ENCODE data around the gene NEMF. TPM values are rescaled to one million over a fixed set of nuclear protein-coding genes. Genes with fewer than 3 reads are reported as not detected.

Gene NEMF
- total RNA-seq, 5 donors from 2014 or later (not counting 1 experiment from before 2014, with no cell fraction given): 73.0 to 106 (median 88.8) TPM

GRCh38 chr14:49881350-49882001, 28.9 kb upstream of the NEMF start:
- CTCF ChIA-PET: interaction anchor here (0.6 to 2.7 kb wide), 8 partner anchors 11 to 363 kb away, joined by 3 to 8 read pairs (median 4); no protein-coding TSS in a partner anchor
- Histone ChIP-seq H3K27ac (ENCODE audit: low read length) (no peak overlapping the region), H3K9me3 (no peaks in the 10 kb centered on the region), H3K36me3 (ENCODE audit: control insufficient read depth in 2 of 2, extremely low read depth in 1 of 2, insufficient read depth in 1 of 2, low read length in 1 of 2) (no peaks in the 10 kb centered on the region), H3K4me3 (ENCODE audit: control insufficient read depth in 1 of 2, extremely low read depth in 1 of 2, low read length in 1 of 2) (no peak overlapping the region), H3K4me1 (ENCODE audit: control insufficient read depth in 1 of 2, extremely low read depth in 1 of 2, insufficient read depth in 2 of 2, low read length in 2 of 2) (peaks cover 0 to 16% of the 10 kb centered on the region in 2 experiments), H3K27me3 (replicated peaks in 1 of 2; ENCODE audit: control insufficient read depth in 2 of 2, extremely low read depth in 1 of 2, insufficient read depth in 2 of 2, low read length in 1 of 2) (no peaks in the 10 kb centered on the region)
- POLR2A ChIA-PET: interaction anchor here in 1 of 2 donors (0.6 kb wide), 5 partner anchors 66 to 924 kb away, joined by 3 to 8 read pairs (median 7); no protein-coding TSS in a partner anchor
- no peak for DNase-seq
- Mint-ChIP-seq H3K27me3 (no peaks in the 10 kb centered on the region), H3K9me3 (no peaks in the 10 kb centered on the region), H3K4me1 (peaks cover 15 to 20% (median 16%) of the 10 kb centered on the region in 3 donors), H3K4me3 (no peak overlapping the region), H3K27ac (peak overlapping the region in 1 of 2 donors; percentile 11), H3K36me3 (no peaks in the 10 kb centered on the region)
- WGBS (ENCODE audit: insufficient coverage): 100% methylated on average over 2 of the region's 4 CpGs
- ATAC-seq (replicated peaks in 1 of 4): no peak

GRCh38 chr14:49880267-49881064, 27.9 kb upstream of the NEMF start:
- no peaks in the 10 kb centered on the region for H3K36me3 ChIP-seq (ENCODE audit: control insufficient read depth in 2 of 2, extremely low read depth in 1 of 2, insufficient read depth in 1 of 2, low read length in 1 of 2)
- H3K4me1 ChIP-seq (ENCODE audit: control insufficient read depth in 1 of 2, extremely low read depth in 1 of 2, insufficient read depth in 2 of 2, low read length in 2 of 2): peaks cover 0 to 14% of the 10 kb centered on the region in 2 experiments
- no peak overlapping the region for H3K4me3 ChIP-seq (ENCODE audit: control insufficient read depth in 1 of 2, extremely low read depth in 1 of 2, low read length in 1 of 2)
- 25% methylated on average over 1 of the region's 9 CpGs for WGBS (ENCODE audit: insufficient coverage)
- POLR2A ChIA-PET: interaction anchor here in 1 of 2 donors (0.6 kb wide), 1 partner anchor 18 kb away, joined by 3 read pairs; no protein-coding TSS in a partner anchor
- Mint-ChIP-seq H3K27me3 (no peaks in the 10 kb centered on the region), H3K36me3 (no peaks in the 10 kb centered on the region), H3K9me3 (no peaks in the 10 kb centered on the region), H3K27ac (peak overlapping the region; percentile 65 to 74), H3K4me1 (peaks cover 15 to 19% (median 15%) of the 10 kb centered on the region in 3 donors), H3K4me3 (no peak overlapping the region)
- no peaks in the 10 kb centered on the region for H3K9me3 ChIP-seq
- peak in 1 of 35 experiments; percentile 17 for DNase-seq
- CTCF ChIA-PET: interaction anchor here (0.7 to 2.7 kb wide), 14 partner anchors 8 to 182 kb away, joined by 3 to 7 read pairs (median 4); no protein-coding TSS in a partner anchor
- peak overlapping the region; percentile 3 for H3K27ac ChIP-seq (ENCODE audit: low read length)
- no peaks in the 10 kb centered on the region for H3K27me3 ChIP-seq (replicated peaks in 1 of 2; ENCODE audit: control insufficient read depth in 2 of 2, extremely low read depth in 1 of 2, insufficient read depth in 2 of 2, low read length in 1 of 2)
- ATAC-seq (replicated peaks in 1 of 4): peak in 3 of 4 experiments; percentile 33 to 70 (median 43)

- peak in 32 of 35 experiments; percentile 23 to 79 (median 46) for DNase-seq
- Mint-ChIP-seq H3K27ac (peak overlapping the region; percentile 39 to 48), H3K9me3 (no peaks in the 10 kb centered on the region), H3K4me1 (peaks cover 15 to 19% (median 15%) of the 10 kb centered on the region in 3 donors), H3K4me3 (no peak overlapping the region), H3K27me3 (no peaks in the 10 kb centered on the region), H3K36me3 (no peaks in the 10 kb centered on the region)
- H3K4me3 ChIP-seq (ENCODE audit: control insufficient read depth in 1 of 2, extremely low read depth in 1 of 2, low read length in 1 of 2): no peak overlapping the region
- POLR2A ChIA-PET: interaction anchor here in 1 of 2 donors (0.6 to 0.7 kb wide), 2 partner anchors 17 to 130 kb away, joined by 3 to 8 read pairs; no protein-coding TSS in a partner anchor
- WGBS (ENCODE audit: insufficient coverage): 20% methylated on average over 3 of the region's 8 CpGs
- CTCF ChIA-PET: interaction anchor here (0.7 to 2.7 kb wide), 16 partner anchors 9 to 225 kb away, joined by 3 to 8 read pairs (median 4); no protein-coding TSS in a partner anchor
- no peaks in the 10 kb centered on the region for H3K27me3 ChIP-seq (replicated peaks in 1 of 2; ENCODE audit: control insufficient read depth in 2 of 2, extremely low read depth in 1 of 2, insufficient read depth in 2 of 2, low read length in 1 of 2)
- H3K27ac ChIP-seq (ENCODE audit: low read length): peak overlapping the region; percentile 3
- peak; percentile 73 to 91 (median 81) for ATAC-seq (replicated peaks in 1 of 4)
- no peaks in the 10 kb centered on the region for H3K36me3 ChIP-seq (ENCODE audit: control insufficient read depth in 2 of 2, extremely low read depth in 1 of 2, insufficient read depth in 1 of 2, low read length in 1 of 2)
- no peaks in the 10 kb centered on the region for H3K9me3 ChIP-seq
- peaks cover 0 to 14% of the 10 kb centered on the region in 2 experiments for H3K4me1 ChIP-seq (ENCODE audit: control insufficient read depth in 1 of 2, extremely low read depth in 1 of 2, insufficient read depth in 2 of 2, low read length in 2 of 2)
Observed at GRCh38 chr14:49879646-49880204, 27.1 kb upstream of the NEMF start.

GRCh38 chr14:49876563-49877127, 24.1 kb upstream of the NEMF start:
- Mint-ChIP-seq H3K27ac (no peak overlapping the region), H3K9me3 (no peaks in the 10 kb centered on the region), H3K27me3 (no peaks in the 10 kb centered on the region), H3K36me3 (no peaks in the 10 kb centered on the region), H3K4me1 (peaks cover 12 to 16% (median 15%) of the 10 kb centered on the region in 3 donors), H3K4me3 (no peak overlapping the region)
- Histone ChIP-seq H3K27ac (ENCODE audit: low read length) (no peak overlapping the region), H3K27me3 (replicated peaks in 1 of 2; ENCODE audit: control insufficient read depth in 2 of 2, extremely low read depth in 1 of 2, insufficient read depth in 2 of 2, low read length in 1 of 2) (no peaks in the 10 kb centered on the region), H3K4me1 (ENCODE audit: control insufficient read depth in 1 of 2, extremely low read depth in 1 of 2, insufficient read depth in 2 of 2, low read length in 2 of 2) (peaks cover 0 to 14% of the 10 kb centered on the region in 2 experiments), H3K36me3 (ENCODE audit: control insufficient read depth in 2 of 2, extremely low read depth in 1 of 2, insufficient read depth in 1 of 2, low read length in 1 of 2) (no peaks in the 10 kb centered on the region), H3K9me3 (no peaks in the 10 kb centered on the region), H3K4me3 (ENCODE audit: control insufficient read depth in 1 of 2, extremely low read depth in 1 of 2, low read length in 1 of 2) (no peak overlapping the region)
- POLR2A ChIA-PET: interaction anchor here in 1 of 2 donors (0.7 to 0.8 kb wide), 2 partner anchors 9 to 31 kb away, joined by 3 to 4 read pairs; no protein-coding TSS in a partner anchor
- DNase-seq (no peak), ATAC-seq (replicated peaks in 1 of 4) (no peak)
- no CpG with 5 or more reads among the region's 4 CpGs for WGBS (ENCODE audit: insufficient coverage)
- CTCF ChIA-PET: interaction anchor here (0.6 to 0.9 kb wide), 5 partner anchors 14 to 250 kb away, joined by 3 to 5 read pairs (median 3); no protein-coding TSS in a partner anchor

- Mint-ChIP-seq H3K9me3 (no peaks in the 10 kb centered on the region), H3K27ac (no peak overlapping the region), H3K36me3 (no peaks in the 10 kb centered on the region), H3K4me1 (peaks cover 12 to 17% (median 14%) of the 10 kb centered on the region in 3 donors), H3K4me3 (no peak overlapping the region), H3K27me3 (no peaks in the 10 kb centered on the region)
- ATAC-seq (replicated peaks in 1 of 4): no peak
- POLR2A ChIA-PET: interaction anchor here in 1 of 2 donors (0.8 kb wide), 1 partner anchor 10 kb away, joined by 3 read pairs; no protein-coding TSS in a partner anchor
- WGBS (ENCODE audit: insufficient coverage): no CpG with 5 or more reads among the region's 12 CpGs
- DNase-seq: no peak
- CTCF ChIA-PET: interaction anchor here in 1 of 2 donors (0.9 kb wide), 2 partner anchors 13 to 113 kb away, joined by 3 to 4 read pairs; no protein-coding TSS in a partner anchor
- H3K27ac ChIP-seq (ENCODE audit: low read length): no peak overlapping the region
- H3K4me1 ChIP-seq (ENCODE audit: control insufficient read depth in 1 of 2, extremely low read depth in 1 of 2, insufficient read depth in 2 of 2, low read length in 2 of 2): peaks cover 0 to 14% of the 10 kb centered on the region in 2 experiments
- H3K9me3 ChIP-seq: no peaks in the 10 kb centered on the region
- no peaks in the 10 kb centered on the region for H3K27me3 ChIP-seq (replicated peaks in 1 of 2; ENCODE audit: control insufficient read depth in 2 of 2, extremely low read depth in 1 of 2, insufficient read depth in 2 of 2, low read length in 1 of 2)
- H3K4me3 ChIP-seq (ENCODE audit: control insufficient read depth in 1 of 2, extremely low read depth in 1 of 2, low read length in 1 of 2): no peak overlapping the region
- H3K36me3 ChIP-seq (ENCODE audit: control insufficient read depth in 2 of 2, extremely low read depth in 1 of 2, insufficient read depth in 1 of 2, low read length in 1 of 2): no peaks in the 10 kb centered on the region
Observed at GRCh38 chr14:49875640-49876198, 23.1 kb upstream of the NEMF start.

All from T-cell (primary cell).